GM12878 (cell line): ENCODE data around the gene C2. TPM values are rescaled to one million over a fixed set of nuclear protein-coding genes. Genes with fewer than 3 reads are reported as not detected.

ENCODE experiments used
- ATAC-seq: fragments of 200-7000 bp; cut with Tn5 transposase; 3 replicates; pipeline ENCODE4 v1.9.1; 2020; ENCODE audit warnings: mild to moderate bottlenecking, moderate library complexity
- BruUV-seq: library from RNA; stranded (reverse); fragments of 400-500 nt; replicated peaks from 2 replicates; lab custom pipeline; 2021; lab: Mats Ljungman, UMichigan
- CTCF ChIA-PET: fragments of 300-600 bp; sonication (Branson Sonifier 250); formaldehyde crosslinking; extraction: SDS; loops from one replicate; lab custom pipeline; 2021; ENCODE audit warnings: inconsistent platforms; lab: Yijun Ruan, JAX
- POLR2A ChIA-PET: fragments of 350-600 bp; formaldehyde crosslinking; extraction: SDS; loops from one replicate; lab custom pipeline; 2021; ENCODE audit warnings: inconsistent platforms; lab: Charles Lee
- RAD21 ChIA-PET: fragments of 300-600 bp; sonication (Branson Sonifier 250); formaldehyde crosslinking; loops from one replicate; lab custom pipeline; 2023; ENCODE audit warnings: antibody characterized with exemption; ENCODE audit not compliant: unreplicated experiment; lab: Charles Lee
- SMC1A ChIA-PET: fragments of 300-600 bp; sonication (Branson Sonifier 250); formaldehyde crosslinking; loops from one replicate; lab custom pipeline; 2023; ENCODE audit not compliant: unreplicated experiment, uncharacterized antibody; lab: Charles Lee
- DNase-seq: peaks from one replicate; pipeline ENCODE4 v3.0.0-alpha.2; 2011; ENCODE audit warnings: low read depth, low spot score
- FAIRE-seq: peaks from 3 replicates; lab custom pipeline; 2011; peaks lifted over from hg19 to GRCh38; lab: Jason Lieb, UNC
- H2AFZ ChIP-seq: 2 replicates; pipeline ENCODE4 v1.6.0; 2011; ENCODE audit warnings: low read depth, low read length, control low read depth; ENCODE audit not compliant: control insufficient read depth
- H3K27ac ChIP-seq: 2 replicates; pipeline ENCODE4 v1.5.1; 2011; ENCODE audit warnings: control low read depth; ENCODE audit not compliant: control insufficient read depth, insufficient read depth
- H3K27me3 ChIP-seq, 2 experiments: replicated peaks in 1 of 2; 2 replicates each; pipeline versions ENCODE4 v1.6.0 to v1.6.1; 2011; ENCODE audit warnings: low read length in 1 of 2; ENCODE audit not compliant: control insufficient read depth in 2 of 2, insufficient read depth in 2 of 2
- H3K36me3 ChIP-seq, 2 experiments: 2 replicates each; pipeline ENCODE4 v1.5.1; 2011; ENCODE audit warnings: low read length in 1 of 2; ENCODE audit not compliant: control insufficient read depth in 2 of 2, insufficient read depth in 2 of 2
- H3K4me1 ChIP-seq: 2 replicates; pipeline ENCODE4 v1.6.1; 2011; ENCODE audit warnings: mild to moderate bottlenecking, low read length, moderate library complexity, mixed read lengths; ENCODE audit not compliant: control insufficient read depth, insufficient read depth
- H3K4me2 ChIP-seq: 2 replicates; pipeline ENCODE4 v1.6.0; 2011; ENCODE audit warnings: control low read depth; ENCODE audit not compliant: control insufficient read depth, insufficient read depth
- H3K4me3 ChIP-seq: fragments of 200-600 bp; sonication (generic); 2 replicates; pipeline ENCODE4 v1.5.1; 2016
- H3K79me2 ChIP-seq: 2 replicates; pipeline ENCODE4 v1.6.0; 2011; ENCODE audit warnings: low read length; ENCODE audit not compliant: control insufficient read depth, insufficient read depth
- H3K9ac ChIP-seq: 2 replicates; pipeline ENCODE4 v1.8.0; 2011; ENCODE audit warnings: low read length, control low read depth, mixed read lengths; ENCODE audit not compliant: control insufficient read depth, insufficient read depth
- H3K9me3 ChIP-seq: replicated peaks from 3 replicates; pipeline ENCODE4 v1.5.1; 2011; ENCODE audit warnings: mild to moderate bottlenecking, low read length; ENCODE audit not compliant: control insufficient read depth, insufficient read depth
- H4K20me1 ChIP-seq: 2 replicates; pipeline ENCODE4 v1.6.0; 2011; ENCODE audit not compliant: control insufficient read depth, insufficient read depth
- JUNB ChIP-seq: IDR thresholded peaks from 2 replicates; pipeline ENCODE4 v1.6.1; 2016; ENCODE audit warnings: antibody characterized with exemption, mild to moderate bottlenecking
- SMAD5 ChIP-seq: IDR thresholded peaks from 2 replicates; pipeline ENCODE4 v1.6.1; 2016; ENCODE audit warnings: antibody characterized with exemption, low read depth
- WGBS: methylation state at CpG from one replicate; pipeline ENCODE4 v1.1.6; 2016; ENCODE audit warnings: low lambda C conversion rate; ENCODE audit not compliant: insufficient replicate concordance, insufficient coverage; ENCODE audit errors: missing lambda C conversion rate; 5-methylcytosine and 5-hydroxymethylcytosine counted together
- in situ Hi-C: fragments of 300-500 bp; cut with MboI; formaldehyde crosslinking; loops from 9 replicates; pipeline ENCODE4 v1.14.3; 2018; ENCODE audit warnings: mixed read lengths
- intact Hi-C: fragments of 100-400 bp; cut with micrococcal nuclease; formaldehyde crosslinking; loops from one replicate; pipeline ENCODE4 v1.14.2; 2022; ENCODE audit not compliant: unreplicated experiment
- polyA plus RNA-seq, 11 experiments: library from polyadenylated mRNA; depleted of rRNA in 4 of 11; unstranded in 6 of 11; stranded (reverse) in 5 of 11; fragments of >200 nt; fragmentation: Nextera tagmentation in 4 of 11; fragmentation: Illumina TruSeq in 1 of 11; extraction: Ambion mirVana in 4 of 11; extraction: Trizol in 1 of 11; gene quantifications; 1 replicate in 1 of 11; 2 replicates in 10 of 11; pipeline versions ENCODE4 v1.2.1 to v1.2.3, GENCODE V29; 2011 to 2016; ENCODE audit warnings: inconsistent platforms in 2 of 11, missing spikeins in 2 of 11, low read depth in 1 of 11
- total RNA-seq, 4 experiments: library from RNA; depleted of rRNA in 3 of 4; stranded (reverse); fragments of >200 nt in 3 of 4; fragmentation: Illumina TruSeq in 1 of 4; extraction: Trizol in 1 of 4; gene quantifications; 2 replicates each; pipeline versions ENCODE4 v1.2.1 to v1.2.3, GENCODE V29; 2013 to 2021
- TF ChIP-seq, protein P1 (sequence below): IDR thresholded peaks from 2 replicates; pipeline ENCODE4 v1.6.1; 2012; ENCODE audit warnings: improper control_type of control experiment, low read depth, low read length; ENCODE audit not compliant: insufficient replicate concordance
- TF ChIP-seq, protein P2 (sequence below), 3 experiments: IDR thresholded peaks in 2 of 3; conservative IDR thresholded peaks in 1 of 3; 2 replicates each; pipeline ENCODE4 v1.5.1; 2011; ENCODE audit warnings: low read depth in 3 of 3, low read length in 3 of 3, mild to moderate bottlenecking in 3 of 3, control low read depth in 2 of 3, moderate library complexity in 2 of 3, inconsistent platforms in 1 of 3, mixed read lengths in 1 of 3; ENCODE audit not compliant: control insufficient read depth in 2 of 3, insufficient read depth in 1 of 3; ENCODE audit errors: extremely low read depth in 1 of 3

C2 gene
- total and polyA plus RNA-seq, 10 of the 15 experiments (the other 5 are each of a cell fraction or from before 2014, with no cell fraction given) = 0.06 to 0.97 (median 0.21) TPM; not detected in 5

GRCh38 chr6:31886541-31886991 is 41.0 kb upstream of the C2 start:
- ChIA-PET POLR2A (no interaction called here), SMC1A (no interaction called here), RAD21 (no interaction called here), CTCF (interaction anchor here (0.7 to 1.6 kb wide), 4 partner anchors 8 to 48 kb away, joined by 3 to 6 read pairs (median 4); no protein-coding TSS in a partner anchor)
- Histone ChIP-seq H3K27ac (no peak overlapping the region), H3K4me1 (no peaks in the 10 kb centered on the region), H3K4me3 (no peak overlapping the region), H3K27me3 (no peaks in the 10 kb centered on the region), H2AFZ (no peak overlapping the region), H3K9me3 (no peaks in the 10 kb centered on the region), H3K36me3 (peaks cover 11 to 36% of the 10 kb centered on the region in 2 experiments; a peak in 3 of 4 replicates), H4K20me1 (no peaks in the 10 kb centered on the region), H3K79me2 (no peaks in the 10 kb centered on the region), H3K9ac (no peak overlapping the region), H3K4me2 (no peak overlapping the region)
- no TSS peak for BruUV-seq
- ATAC-seq (no peak), FAIRE-seq (no peak), DNase-seq (no peak)
- in situ Hi-C loops (no loop called here), intact Hi-C loops (no loop called here)
- TF ChIP-seq SMAD5 = no peak
- TF ChIP-seq, protein P1, sequence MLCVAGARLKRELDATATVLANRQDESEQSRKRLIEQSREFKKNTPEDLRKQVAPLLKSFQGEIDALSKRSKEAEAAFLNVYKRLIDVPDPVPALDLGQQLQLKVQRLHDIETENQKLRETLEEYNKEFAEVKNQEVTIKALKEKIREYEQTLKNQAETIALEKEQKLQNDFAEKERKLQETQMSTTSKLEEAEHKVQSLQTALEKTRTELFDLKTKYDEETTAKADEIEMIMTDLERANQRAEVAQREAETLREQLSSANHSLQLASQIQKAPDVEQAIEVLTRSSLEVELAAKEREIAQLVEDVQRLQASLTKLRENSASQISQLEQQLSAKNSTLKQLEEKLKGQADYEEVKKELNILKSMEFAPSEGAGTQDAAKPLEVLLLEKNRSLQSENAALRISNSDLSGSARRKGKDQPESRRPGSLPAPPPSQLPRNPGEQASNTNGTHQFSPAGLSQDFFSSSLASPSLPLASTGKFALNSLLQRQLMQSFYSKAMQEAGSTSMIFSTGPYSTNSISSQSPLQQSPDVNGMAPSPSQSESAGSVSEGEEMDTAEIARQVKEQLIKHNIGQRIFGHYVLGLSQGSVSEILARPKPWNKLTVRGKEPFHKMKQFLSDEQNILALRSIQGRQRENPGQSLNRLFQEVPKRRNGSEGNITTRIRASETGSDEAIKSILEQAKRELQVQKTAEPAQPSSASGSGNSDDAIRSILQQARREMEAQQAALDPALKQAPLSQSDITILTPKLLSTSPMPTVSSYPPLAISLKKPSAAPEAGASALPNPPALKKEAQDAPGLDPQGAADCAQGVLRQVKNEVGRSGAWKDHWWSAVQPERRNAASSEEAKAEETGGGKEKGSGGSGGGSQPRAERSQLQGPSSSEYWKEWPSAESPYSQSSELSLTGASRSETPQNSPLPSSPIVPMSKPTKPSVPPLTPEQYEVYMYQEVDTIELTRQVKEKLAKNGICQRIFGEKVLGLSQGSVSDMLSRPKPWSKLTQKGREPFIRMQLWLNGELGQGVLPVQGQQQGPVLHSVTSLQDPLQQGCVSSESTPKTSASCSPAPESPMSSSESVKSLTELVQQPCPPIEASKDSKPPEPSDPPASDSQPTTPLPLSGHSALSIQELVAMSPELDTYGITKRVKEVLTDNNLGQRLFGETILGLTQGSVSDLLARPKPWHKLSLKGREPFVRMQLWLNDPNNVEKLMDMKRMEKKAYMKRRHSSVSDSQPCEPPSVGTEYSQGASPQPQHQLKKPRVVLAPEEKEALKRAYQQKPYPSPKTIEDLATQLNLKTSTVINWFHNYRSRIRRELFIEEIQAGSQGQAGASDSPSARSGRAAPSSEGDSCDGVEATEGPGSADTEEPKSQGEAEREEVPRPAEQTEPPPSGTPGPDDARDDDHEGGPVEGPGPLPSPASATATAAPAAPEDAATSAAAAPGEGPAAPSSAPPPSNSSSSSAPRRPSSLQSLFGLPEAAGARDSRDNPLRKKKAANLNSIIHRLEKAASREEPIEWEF = no peak
- TF ChIP-seq, protein P2, sequence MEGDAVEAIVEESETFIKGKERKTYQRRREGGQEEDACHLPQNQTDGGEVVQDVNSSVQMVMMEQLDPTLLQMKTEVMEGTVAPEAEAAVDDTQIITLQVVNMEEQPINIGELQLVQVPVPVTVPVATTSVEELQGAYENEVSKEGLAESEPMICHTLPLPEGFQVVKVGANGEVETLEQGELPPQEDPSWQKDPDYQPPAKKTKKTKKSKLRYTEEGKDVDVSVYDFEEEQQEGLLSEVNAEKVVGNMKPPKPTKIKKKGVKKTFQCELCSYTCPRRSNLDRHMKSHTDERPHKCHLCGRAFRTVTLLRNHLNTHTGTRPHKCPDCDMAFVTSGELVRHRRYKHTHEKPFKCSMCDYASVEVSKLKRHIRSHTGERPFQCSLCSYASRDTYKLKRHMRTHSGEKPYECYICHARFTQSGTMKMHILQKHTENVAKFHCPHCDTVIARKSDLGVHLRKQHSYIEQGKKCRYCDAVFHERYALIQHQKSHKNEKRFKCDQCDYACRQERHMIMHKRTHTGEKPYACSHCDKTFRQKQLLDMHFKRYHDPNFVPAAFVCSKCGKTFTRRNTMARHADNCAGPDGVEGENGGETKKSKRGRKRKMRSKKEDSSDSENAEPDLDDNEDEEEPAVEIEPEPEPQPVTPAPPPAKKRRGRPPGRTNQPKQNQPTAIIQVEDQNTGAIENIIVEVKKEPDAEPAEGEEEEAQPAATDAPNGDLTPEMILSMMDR (IDR thresholded peaks at IDR 0.05 in 2 of 3, conservative IDR thresholded peaks at IDR 0.05 in 1 of 3; ENCODE audit: control insufficient read depth in 2 of 3, extremely low read depth in 1 of 3, insufficient read depth in 1 of 3, low read depth in 3 of 3, low read length in 3 of 3) = no peak
- no peak for TF ChIP-seq JUNB
- 98% methylated on average over 18 of the region's 18 CpGs for WGBS
